Hepatocyte (in vitro differentiated cells): ENCODE results near the gene EIF4G3.

Source experiments
- CTCF ChIP-seq: fragments of 200-600 bp; sonication (generic); IDR thresholded peaks from 2 replicates; pipeline ENCODE4 v1.5.1; 2016; ENCODE audit warnings: antibody characterized with exemption, mild to moderate bottlenecking; ENCODE audit not compliant: poor library complexity
- EZH2phosphoT487 ChIP-seq: fragments of 200-600 bp; sonication (generic); IDR thresholded peaks from one replicate; pipeline ENCODE4 v1.6.1; 2018; ENCODE audit warnings: antibody characterized with exemption, mild to moderate bottlenecking, low read depth, moderate library complexity; ENCODE audit not compliant: unreplicated experiment, severe bottlenecking

DNA sequence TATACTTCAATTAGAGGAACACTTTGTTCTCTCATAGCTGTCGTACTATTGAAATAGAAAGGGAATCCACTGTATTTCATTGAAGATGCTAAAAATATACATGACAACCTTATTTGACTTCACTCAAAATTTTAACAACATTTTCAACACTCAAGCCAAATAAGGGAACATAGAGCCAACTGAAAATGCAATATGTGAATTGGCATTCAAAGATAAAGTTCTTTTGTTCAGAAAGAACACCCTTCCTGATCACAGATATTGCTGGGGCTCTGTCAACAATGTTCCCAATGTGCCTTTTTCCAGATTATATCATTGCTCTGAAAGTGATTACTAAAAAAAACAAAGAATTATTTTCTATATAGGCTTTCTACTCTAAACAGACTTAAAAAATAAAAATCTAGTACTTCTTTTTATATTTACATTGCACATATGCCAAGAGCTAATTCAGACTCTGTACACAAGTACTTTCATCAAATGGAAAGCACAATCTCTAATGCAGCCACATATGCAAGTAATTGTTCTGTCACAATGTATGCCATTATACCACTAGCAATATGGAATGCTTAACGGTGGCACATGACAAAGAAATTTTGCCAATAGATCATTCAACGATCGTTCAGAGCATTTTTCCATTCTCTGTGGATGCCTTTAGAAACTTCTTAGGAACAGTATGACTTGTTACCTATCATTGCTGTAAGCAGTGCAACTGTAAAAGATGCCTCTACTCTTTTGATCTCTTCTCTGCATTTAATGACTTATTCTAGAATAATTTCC is 171.0 kb downstream of the EIF4G3 start:
- TF ChIP-seq EZH2phosphoT487 = no peak
- TF ChIP-seq CTCF = no peak
